Frontal cortex (tissue), 4 donors: ENCODE data around the gene NOTCH4. TPM values are rescaled to one million over a fixed set of nuclear protein-coding genes. Genes with fewer than 3 reads are reported as not detected.
A peak's percentile ranks its signal among the peaks of the same experiment; 100 is the strongest.
"Not testable (repeated sequence)": the region's sequence is repeated elsewhere in the genome, so short reads cannot be mapped to it uniquely, and the experiment has no call there.

Experiments
- DNase-seq, 2 donors: peaks; one replicate each; pipeline ENCODE4 v3.0.0; 2012; ENCODE audit warnings: low spot score in 2 of 2
- FAIRE-seq: peaks from 2 replicates; lab custom pipeline; 2012; peaks lifted over from hg19 to GRCh38; lab: Jason Lieb, UNC
- total RNA-seq: library from RNA; depleted of rRNA; stranded (reverse); fragments of >200 nt; gene quantifications from one replicate; pipeline ENCODE4 v1.2.3, GENCODE V29; 2014
- donor health status: control.
- donor health status: control.
- donor health status: control.

The NOTCH4 gene
- total RNA-seq, 1 donor from 2014 or later = 5.3 TPM

DNA sequence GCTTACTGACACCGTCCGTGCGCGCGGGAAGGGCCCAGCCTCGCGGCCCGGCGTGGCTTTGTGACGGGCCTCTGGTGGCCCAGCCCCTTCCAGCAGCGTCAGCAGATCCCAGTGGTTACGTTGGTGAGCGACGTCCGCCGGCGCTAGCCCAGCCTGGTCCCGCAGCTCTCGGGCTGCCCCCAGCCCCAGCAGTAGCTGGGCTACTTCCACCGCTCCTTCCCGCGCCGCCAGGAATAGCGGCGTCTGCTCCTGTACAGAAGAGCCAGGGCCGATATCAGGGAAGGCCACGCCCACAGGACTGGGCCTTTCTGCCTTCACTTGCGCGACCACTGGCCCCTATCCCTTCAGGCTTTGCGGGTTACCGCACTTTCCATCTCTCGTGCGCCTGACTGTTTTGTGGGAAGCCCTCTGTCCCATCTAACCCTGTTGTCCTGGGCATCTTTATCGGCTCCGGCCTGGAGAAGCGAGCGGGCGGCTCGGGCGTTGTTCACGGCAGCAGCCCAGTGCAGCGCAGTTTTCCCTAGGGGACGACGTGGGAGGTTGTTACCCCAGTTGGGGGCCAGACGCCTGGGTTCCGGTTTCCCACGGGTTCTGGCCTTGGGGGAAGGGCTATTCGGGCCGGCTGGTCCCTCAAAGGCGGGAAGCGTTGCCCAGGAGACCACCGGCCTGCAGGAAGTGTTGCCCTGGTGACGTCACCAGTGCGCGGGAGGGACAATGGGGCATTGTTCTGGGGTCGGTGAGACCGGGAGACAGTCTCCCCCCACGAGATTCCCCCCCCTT, 27.8 kb downstream of the NOTCH4 start:
- FAIRE-seq = no peak
- DNase-seq = peak; percentile 87 to 88

DNA sequence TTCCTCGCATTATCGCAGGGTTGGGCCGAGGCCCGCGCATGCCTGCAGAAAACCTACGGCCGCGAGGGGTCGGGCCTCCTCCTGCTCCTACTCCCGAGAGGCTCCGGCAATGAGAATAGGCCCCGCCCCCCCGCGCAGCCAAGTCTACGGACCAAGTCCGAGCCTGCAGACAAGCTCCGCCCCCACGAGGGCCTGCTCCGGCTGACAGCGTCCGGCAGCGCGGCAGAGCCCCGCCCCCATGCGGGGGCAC, 28.3 kb downstream of the NOTCH4 start:
- FAIRE-seq = peak; percentile 21
- peak; percentile 92 to 95 for DNase-seq

DNA sequence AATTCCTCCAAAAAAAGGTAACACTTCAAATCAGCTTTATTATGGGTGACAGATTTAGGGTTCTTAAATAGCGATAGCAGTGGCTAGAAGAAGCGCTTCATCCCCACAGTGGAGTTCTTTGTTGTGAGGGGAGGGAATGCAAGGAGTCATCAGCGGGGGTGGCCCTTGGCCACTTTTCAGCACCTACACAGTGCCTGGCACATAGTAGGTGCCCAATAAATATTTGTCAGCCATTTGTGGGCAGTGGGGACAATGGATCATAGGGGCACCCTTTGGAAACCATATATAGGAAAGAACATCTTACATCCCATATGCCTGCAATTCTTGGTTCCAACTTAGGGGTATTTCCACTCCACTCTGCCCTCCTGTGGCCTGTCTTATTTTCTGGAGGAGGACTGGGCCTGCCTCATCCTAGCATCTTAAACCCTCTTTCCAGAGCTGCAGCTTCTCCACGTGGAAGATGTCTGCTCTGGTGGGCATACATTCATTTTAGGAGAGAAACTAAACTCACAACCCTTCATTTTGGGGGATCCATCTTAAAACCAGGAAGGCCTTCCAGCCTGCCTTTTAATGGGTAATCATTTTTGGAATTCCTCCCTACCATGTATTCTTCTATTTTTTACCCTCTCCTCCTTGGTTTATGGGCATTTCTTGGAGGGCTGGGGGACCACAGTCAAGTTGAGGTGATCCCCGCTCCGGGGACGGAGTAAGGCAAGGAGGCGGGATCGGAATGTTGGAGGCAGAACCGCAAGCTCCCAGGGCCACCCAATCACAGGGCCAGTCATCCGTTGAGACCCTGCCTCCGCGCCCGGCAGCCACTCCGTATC, 28.8 kb downstream of the NOTCH4 start:
- FAIRE-seq = no peak
- DNase-seq = no peak

DNA sequence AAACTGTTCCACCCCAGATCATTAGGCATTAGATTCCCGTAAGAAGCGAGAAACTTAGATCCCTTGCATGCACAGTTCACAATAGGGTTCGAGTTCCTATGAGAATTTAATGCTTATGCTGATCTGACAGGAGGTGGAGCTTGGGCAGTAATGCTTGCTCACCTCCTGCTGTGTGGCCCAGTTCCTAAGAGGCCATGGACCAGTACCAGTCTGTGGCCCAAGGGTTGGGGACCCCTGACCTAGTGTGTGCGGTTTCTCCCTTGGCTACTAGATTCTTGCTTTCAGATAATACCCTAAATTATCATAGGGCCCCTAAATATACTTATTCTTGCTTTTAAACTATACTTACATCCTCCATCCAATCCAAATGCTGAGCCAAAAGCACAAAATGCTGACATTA, 29.5 kb downstream of the NOTCH4 start:
- DNase-seq = no peak
- FAIRE-seq = no peak

DNA sequence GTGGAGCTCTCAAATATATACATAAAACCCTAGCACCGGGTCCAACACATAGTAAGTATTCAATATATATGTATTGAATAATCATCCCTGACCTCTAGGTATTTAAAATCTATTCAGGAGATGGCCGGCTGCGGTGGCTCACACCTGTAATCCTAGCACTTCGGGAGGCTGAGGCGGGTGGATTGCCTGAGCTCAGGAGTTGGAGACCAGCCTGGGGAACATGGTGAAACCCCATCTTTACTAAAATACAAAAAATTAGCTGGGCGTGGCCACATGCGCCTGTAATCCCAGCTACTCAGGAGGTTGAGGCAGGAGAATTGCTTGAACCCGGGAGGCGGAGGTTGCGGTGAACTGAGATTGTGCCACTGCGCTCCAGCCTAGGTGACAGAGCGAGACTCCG, 30.8 kb downstream of the NOTCH4 start:
- not testable (repeated sequence) for FAIRE-seq, DNase-seq

DNA sequence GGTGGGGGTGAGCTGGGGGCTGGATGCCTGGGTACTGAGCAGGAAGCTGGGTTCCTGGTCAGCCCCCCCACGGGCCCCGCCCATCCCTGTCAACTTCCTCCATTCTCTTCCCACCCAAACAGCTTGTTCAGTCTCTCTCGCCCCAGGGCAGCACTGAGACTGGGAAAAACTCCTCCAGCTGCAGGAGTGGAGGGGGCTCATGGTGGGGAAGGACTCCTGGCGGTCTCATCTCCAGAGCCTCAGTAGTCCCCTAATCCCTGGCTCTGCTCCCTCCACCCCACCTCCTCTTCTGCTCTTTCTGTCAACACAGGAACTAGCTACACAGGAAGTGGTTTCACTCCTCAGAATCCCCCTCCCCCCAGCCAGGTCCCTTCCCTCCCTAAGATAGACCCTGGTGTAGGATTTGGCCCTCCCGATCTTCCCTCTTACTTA, 31.2 kb downstream of the NOTCH4 start, which contains the start of gene GPSM3:
Gene GPSM3, minus strand, starts transcription at position 36 of the 432 bp plus-strand sequence. CDS start 130 bp downstream, outside the sequence.
- DNase-seq (no peak), FAIRE-seq (no peak)

DNA sequence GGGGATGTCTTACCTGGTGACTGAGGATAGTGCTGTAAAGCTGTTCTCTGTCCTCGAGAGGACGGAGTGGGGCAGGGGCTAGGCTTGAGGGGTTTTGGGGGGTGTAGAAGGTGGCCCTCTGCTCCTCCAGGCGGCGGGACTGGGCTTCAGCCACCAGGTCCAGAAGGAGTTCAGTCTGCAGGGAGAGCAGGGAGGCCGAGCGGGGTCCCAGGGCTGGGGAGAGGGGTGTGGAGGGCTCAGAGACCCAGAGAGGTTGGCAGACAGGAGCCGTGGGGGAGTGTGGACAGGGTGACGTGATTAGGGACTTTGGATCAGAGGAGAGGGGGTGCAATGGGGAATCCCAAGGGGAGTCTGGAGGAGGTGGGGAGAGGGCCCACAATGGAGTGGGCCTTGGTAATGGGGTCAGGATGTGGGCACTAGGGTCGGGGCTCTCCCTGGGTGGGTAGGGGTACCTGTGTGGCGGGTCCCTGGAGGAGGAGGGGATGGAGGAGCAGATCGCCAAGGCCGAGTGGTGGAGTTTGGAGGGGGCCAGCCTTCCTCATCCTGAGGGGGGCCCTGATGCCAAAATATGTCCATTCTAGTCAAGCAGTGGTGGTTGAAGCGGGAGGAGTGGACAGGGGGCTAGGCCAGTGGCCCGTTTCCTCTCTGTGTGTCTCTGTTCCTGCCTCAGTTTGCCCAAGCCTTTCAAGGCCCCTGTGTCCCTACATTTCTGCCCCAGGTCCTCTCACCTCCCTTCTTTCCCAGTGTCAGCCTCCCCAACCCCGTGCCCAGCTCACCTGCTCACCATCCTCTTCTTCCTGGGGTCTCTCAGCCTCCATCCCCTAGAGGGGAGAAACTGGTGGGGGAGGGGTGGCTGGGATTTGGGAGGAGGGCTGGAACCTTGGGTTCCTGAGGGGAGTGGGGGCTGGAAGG, 31.9 kb downstream of the NOTCH4 start:
- DNase-seq (no peak), FAIRE-seq (no peak)

DNA sequence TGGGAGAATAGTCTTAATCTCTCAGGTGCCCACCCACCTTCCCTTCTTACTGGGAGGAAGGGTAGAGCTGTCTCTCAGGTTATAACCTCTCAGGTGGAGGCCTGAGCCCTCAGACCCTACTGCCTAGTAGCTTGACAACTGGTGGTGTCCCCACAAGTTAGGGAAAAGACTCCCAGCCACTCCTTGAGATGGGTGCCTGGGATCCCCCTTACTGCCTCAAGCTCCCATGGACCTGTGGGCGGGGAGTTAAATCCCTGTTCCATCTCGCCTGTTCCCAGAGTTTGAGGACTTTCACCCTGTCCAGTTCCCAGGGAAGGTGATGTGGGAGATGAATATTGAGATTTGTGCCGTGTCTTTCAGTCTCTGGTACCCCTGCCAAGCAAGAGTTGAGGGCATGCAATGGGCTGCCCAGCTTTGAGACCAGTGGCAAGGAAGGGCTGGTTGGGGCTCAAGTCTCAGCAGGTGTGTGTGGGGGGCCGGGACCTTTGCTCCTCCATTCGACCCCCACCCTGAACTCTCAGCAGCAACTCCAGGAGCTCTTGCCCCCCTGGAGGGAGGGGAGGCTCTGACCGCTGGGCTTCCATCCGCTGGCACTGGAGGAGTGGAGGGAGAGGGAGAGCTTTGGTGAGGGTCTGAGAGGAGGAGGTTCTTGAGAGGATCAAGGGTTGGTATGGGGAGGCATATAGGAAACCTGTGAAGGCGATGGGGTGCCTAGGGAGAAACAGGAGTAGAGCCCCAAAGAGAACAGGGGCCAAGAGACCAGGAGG, 32.8 kb downstream of the NOTCH4 start:
- FAIRE-seq (no peak), DNase-seq (no peak)

DNA sequence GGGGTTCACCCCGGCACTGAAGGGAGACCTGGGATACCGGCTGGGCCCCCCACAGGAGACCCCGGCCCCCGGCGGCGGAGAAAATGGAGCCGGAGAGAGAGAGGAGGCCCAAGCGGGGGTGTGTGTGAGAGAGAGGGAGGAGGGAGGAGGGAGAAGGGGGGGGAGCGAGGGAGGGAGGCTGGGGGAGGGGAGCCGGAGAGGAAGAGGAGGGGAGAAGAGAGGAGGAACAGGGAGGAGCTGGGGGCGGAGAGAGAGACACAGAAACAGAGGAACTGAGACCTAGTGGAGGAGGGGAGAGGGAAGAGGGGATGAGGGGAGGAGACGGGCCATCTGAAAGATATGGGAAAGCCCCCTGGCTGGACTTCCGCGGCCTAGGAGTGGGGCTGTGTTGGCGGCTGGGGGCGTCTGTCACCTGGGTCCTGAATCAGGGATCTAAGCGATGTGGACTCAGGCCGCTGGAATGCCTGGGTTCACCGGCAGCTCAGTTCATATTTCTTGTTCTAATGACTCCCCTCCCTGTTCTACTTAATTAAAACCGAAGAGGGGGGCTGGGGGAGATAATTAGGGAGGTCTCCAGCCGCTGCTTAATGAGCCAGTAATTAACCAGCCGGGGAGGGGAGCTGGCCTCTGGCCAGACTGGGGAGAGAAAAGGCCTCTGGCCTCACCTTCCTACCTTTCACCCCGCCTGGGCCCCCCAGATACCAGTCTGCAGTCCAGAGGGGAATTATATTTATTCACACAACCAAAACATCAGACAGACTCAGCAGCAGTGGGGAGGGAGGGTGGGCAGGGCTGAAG, 33.6 kb downstream of the NOTCH4 start, which contains the start of gene PBX2:
Gene PBX2, minus strand, starts transcription at position 149 of the 798 bp plus-strand sequence. CDS start 287 bp downstream, outside the sequence.
- no peak for FAIRE-seq
- DNase-seq = peak; percentile 82 to 87

DNA sequence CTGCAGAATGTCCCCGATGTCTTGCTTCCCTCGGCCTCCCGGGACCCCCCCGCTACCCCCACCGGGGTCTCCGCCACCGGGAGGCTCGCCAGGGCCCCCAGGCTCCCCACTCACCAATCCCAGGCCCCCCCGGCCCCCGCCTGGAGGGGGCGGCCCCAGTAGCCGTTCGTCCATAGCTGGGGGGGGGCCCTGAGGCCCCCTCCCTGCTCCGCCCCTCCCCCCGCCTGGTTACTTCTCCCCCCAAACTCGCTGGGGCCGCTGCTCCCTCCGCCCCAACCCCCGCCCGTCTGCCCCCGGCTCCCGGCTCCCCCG, 34.2 kb downstream of the NOTCH4 start:
- FAIRE-seq (no peak), DNase-seq (no peak)

DNA sequence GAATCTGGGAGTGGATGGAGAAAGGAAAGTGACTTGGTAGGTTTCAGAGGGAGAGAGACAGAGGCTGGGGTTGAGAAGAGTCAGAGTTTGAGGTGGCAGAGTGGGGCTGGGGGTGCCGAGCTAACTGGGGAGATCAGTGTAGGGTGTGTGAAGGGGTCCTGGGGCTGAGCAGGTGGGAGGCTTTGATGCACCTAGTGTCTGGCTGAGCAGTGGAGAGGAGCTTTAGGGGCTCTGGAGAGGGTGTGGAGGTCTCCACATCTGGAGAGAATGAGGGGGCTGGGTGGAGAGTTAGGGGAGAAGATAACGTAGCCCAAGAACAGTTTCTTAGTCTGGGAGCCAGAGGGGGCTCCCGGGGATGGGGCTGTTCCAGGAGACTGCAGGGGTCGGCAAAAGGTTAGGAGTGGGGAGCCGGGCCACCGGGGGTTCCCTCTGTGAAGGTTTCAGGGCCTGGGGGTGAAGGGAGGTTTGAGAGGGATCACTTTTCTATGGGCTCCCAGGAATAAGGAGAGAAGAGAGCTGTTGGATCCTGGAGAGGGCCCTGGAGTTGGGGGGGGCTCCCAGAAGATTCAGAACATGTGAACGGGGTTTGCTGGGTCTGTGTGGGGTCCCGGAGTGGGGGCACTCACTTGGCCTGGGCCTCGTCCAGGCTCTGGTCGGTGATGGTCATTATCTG, 34.7 kb downstream of the NOTCH4 start:
- FAIRE-seq = no peak
- DNase-seq = no peak

DNA sequence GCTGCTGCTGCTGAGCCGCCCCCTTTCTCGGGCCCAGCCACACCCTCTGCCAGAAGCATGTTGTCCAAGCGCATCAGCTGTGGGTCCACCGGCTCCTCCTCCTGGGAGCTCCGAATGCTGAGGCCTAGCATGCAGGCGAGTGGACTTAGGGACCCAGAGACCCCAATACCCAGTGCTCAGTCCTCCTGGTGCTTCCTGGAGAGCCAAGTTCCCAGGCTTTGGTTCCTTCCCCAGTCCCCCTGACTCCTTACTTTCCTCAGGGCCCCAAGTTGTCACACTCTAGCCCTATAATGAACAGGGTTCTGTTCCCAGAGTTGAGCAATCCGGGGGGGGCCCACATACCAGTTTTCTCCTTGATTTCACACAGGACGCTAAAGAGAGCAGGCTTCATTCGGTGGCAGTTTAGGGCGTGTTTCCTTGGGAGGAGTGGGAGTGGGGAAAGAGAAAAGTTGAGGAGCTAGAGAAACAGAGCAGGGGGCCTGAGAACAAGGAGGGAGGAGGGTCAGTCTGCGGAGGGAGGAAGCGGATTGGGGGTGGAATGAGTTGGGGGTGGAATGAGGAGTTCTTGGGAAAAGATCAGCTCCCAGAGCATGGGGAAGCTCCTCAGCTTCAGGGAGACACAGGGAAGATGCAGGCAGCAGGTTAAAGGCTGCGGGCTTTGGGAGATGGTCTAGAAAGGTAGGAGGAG, 35.3 kb downstream of the NOTCH4 start:
- FAIRE-seq = no peak
- no peak for DNase-seq

DNA sequence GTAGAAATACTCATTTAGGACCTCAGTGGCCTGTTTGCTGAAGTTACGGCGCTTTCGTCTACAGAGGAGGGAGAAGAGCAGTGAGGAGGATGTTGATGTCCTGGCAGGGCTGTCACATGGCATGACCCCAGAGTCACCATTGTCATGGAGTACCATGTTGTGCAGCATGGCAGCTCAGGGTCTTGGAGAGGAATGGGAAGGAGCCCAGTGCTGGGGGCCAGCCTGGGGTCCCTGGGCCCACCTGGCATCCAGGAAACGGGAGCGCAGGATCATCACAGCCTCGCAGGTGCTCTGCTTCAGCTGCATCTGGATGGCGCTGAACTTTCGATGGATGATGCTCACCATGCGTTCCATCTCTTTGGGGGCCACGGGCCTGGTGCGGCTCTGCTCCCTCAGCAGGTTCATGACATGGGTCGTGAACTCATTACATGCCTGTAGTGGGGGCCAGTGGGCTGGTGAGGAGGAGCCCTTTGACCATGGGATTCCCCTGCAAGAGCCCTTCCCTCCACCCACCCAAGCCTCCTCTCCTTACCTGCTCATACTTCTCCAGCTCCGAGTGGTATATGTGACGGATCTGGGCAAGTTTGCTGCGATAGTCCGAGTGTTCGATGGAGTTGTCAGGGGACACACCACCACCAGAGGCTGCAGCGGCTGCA, 36.0 kb downstream of the NOTCH4 start:
- not testable (repeated sequence) for DNase-seq, FAIRE-seq

DNA sequence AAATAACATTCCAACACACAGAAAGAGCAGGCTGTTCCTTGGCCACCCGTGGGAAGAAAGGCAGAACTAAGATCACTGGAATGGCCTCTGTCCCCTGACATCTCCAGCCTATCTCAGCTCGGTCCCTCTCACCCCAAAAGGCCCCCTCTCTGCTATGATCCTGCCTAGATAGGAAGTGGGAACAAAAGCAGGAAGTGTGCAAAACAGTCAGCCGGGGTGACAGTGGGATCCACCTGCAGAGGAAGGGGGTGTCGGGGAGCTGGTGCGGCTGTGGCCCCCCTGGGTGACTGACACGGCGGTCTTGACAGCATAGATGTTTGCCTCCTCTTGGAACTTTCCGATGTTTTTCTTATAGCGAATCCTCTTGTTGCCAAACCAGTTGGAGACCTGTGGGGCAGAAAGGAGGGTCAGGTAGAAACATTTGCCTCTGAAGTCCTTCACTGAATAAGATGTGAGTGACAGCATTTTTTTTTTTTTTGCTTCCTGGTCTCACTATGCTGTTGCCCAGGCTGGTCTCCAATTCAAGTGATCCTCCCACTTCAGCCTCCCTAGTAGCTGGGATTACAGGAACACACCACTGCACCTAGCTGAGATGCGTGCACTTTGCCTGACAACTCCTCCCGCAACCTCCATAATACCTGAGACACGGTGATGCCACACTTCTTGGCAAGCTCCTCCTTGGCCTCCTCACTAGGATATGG, 36.7 kb downstream of the NOTCH4 start:
- no peak for DNase-seq

DNA sequence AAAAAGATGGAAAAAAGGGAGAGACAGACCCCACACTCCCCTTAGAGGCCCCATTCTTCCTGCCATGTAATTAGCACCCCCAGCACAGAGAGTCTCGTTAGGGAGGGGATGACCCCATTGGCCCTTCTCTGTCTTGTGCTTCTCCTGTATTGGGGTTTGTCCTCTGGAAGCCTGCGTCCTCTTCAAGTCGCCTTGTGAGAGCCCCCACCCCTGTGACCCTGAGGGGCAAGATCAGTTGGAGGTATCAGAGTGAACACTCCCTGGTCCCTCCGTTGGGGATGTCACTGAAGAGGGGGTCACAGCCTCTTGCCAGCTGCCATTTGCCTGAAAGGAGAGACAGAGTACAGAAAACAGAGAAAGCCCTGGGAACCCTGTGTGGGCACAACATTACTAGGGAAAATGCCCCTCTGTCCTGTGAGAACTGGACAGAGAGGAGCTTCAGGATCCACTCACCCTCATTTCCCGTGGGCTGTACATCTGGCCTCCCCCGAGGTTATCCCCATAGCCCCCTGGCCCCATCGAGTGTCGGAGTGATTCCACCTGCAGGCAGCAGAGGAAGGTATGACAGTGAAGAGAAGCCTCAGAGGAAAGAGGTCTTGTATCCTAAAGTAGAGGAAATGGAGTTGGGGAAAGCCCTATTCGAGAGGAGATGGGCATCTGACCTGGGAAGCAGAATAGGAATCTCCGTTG, 37.6 kb downstream of the NOTCH4 start:
- FAIRE-seq, DNase-seq: not testable (repeated sequence)

More for the DNA sequence above, 36.7 kb downstream of the NOTCH4 start:
- no peak for FAIRE-seq

DNA sequence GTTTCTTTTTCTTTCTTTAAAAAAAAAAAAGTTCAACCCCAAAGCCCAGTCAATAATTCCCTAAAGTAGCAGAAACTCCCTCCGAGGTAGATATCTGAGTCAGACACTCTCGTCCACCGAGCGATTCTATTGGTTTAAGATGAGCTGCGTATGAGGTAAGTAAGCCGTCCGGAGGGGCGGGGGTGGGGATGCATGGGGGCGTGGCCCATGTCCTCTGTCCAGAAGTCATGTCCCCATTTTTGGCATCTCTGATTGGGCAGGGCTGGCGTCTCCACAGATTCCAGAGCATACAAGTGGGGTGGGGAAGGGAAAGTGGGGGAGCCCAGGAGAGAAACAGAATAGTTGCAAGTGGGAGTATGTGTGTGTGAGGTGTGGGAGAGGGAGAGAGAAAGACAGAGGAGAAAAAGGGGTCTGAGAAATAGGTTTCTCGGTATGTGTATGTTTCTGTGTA, 38.2 kb downstream of the NOTCH4 start:
- DNase-seq, FAIRE-seq: not testable (repeated sequence)
